ENCODE measurements around the gene DNAH8. TPM values are rescaled to one million over a fixed set of nuclear protein-coding genes. Genes with fewer than 3 reads are reported as not detected.

Gene DNAH8
- total RNA-seq, 2 donors from 2014 or later, result not detected

DNA sequence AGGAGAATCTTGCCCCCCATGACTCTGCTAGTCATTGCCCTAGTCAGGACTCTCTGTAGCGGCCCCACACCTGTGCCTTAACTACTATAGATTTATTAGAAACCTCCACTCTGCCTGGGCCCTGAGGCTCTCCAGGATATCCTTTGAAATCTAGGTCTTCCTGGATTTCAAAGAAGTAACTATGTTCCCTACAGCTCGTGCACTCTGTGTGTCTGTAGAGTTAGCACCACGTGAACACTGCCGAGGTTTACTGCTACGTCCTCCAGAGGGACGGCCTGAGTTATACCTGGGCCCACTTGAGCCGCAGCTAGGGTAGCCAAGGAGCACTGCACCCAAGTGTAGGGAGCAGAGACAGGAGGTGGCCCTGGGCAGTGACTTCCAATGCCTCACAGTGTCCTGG, 353.3 kb downstream of the DNAH8 start:
- ATAC-seq (no peak), DNase-seq (no peak)
- intact Hi-C loops (cut with DNase I, micrococcal nuclease), result no loop called here

DNA sequence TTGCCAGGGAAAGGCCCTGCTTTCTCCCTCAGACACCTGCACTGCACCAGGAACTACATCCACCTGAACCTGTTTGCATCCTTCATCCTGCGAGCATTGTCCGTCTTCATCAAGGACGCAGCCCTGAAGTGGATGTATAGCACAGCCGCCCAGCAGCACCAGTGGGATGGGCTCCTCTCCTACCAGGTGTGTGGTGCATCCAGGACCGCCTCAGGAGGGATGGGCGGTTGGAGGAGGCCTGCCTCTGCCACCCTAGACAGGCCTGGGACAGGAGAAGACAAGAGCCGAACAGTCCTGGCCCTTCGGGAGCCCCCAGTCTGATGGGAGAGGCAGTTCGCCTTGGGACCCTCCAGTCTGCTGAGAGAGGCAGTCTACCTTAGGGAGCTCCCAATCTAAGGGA, 357.7 kb downstream of the DNAH8 start:
- DNase-seq (no peak), ATAC-seq (no peak)
- intact Hi-C loops (cut with DNase I, micrococcal nuclease), result no loop called here

DNA sequence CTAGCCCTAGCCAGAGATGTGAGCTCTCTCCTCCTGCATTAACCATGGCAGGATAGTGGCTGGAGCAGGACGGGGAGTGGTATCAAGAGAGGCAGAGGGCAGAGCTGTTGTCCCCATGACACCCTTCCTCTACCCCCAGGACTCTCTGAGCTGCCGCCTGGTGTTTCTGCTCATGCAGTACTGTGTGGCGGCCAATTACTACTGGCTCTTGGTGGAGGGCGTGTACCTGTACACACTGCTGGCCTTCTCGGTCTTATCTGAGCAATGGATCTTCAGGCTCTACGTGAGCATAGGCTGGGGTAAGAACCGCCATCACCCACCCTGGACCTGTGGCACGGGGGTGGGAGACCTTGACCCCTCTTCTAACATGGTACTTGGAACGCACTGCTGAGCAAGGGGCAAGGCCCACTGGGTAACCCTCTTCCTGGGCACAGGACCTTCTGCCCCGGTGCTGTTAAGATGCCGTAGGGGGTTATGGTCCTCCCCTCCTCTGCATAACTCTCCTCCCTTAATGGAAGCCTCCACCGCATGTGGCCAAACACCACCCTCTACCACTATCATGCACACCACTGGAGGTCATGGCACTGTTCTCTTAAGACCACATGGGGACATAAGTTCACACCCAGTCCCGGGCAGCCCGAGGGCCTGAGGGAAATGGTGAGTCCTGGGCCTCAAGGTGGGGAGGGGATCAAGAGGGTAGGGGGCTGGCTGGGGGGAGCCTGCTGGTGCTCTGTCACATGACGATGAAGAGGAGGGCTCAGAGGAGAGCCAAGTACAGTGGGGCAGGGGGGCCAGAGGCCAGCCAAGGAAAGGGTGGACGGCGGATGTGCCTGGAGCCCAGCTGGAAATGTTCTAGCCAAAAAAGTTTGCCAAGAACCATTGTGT, 358.6 kb downstream of the DNAH8 start:
- ATAC-seq (no peak), DNase-seq (no peak)
- intact Hi-C loops (cut with DNase I, micrococcal nuclease), result no loop called here

DNA sequence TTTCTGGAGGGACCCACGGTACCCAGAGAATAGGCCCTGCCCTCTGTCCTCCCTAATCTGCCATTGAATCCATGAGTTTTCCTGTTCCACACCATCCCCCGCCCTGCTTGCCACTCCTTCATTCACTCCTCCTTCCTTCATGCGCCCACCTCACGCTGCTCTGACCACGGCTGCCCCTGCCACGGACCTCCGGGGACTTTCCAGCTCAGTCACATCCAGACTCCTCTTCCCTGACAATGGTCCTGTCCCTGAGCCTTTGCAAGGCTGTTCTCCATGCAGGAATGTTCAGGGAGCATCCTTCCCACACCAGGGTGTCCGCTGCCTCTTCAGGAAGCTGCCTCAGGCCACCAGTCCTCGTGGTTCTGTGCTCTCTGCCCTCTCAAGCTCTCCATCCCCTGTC, 359.4 kb downstream of the DNAH8 start:
- no peak for DNase-seq
- no peak for ATAC-seq
- intact Hi-C loops (cut with DNase I, micrococcal nuclease), result no loop called here

DNA sequence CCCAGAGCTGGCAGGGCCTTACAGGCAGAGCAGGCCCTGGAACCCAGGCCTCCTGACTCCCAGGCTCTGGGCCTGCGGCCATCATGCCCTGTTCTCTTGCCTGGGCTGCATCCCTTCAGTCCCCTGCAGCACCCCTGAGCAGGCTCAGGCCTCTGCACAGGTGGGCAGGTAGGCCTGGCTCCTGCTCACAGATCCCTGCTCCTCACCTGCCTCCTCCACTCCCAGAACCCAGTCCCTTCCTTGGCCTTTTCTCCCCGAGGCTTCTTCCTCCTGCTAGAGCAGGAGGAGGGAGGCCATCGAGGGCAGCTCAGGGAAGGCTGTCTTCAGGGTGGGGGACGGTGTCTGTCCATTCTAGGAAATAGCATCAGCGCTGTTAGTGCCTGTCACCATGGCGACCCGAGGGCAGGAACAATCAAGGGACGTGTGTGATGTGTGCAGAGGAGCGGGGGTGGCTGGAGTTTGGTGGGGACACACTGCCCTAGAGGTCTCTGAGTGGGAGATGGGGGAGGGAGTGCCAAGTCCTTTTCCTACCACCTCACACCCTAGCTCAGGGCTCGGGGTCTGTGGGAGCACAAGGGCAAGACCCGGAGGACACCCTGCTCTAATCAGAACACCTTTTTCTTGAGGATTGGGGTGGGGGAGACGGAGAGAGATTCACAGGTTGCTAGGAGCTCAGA, 360.0 kb downstream of the DNAH8 start:
- DNase-seq (no peak), ATAC-seq (no peak)
- intact Hi-C loops (cut with DNase I, micrococcal nuclease), result no loop called here

DNA sequence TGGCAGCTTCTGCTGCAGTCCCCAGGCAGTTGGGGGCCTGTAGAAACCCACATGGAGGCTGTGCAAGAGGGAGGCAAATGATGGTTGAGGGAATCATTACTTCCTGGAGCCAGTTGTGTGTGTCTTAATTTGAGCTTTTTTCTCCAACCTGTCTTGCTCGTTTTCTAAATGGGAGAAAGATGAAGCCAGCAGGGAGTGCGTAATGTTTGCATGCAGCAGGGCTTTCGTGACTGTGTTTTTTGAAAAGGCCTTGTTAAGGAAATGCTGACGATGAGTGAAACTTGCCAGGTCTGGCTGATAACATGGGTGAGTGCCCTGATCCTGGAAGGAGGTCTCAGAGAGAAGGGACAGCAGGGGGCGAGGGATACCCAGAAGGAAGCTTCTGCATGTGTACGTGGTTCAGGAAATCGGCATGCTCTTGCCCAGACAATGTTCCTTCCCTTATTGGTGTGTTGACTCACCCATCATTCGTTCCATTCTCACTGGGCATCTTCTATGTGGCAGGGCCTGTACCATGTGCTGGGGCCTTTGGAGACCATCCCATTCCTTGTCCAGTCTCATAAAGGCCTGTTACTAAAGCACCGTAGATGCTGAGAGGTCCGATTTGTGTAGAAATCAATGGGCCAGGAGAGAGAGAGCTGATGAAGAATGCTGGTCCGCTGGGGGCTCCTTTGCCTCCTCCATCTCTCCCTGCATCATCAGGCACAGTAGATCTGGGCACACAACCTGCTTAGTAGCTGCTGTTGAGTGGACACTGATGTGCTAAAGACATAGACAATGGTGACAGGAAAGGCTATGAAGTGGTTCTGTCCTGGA, 360.9 kb downstream of the DNAH8 start:
- intact Hi-C loops (cut with DNase I, micrococcal nuclease), result no loop called here
- DNase-seq (no peak), ATAC-seq (no peak)

DNA sequence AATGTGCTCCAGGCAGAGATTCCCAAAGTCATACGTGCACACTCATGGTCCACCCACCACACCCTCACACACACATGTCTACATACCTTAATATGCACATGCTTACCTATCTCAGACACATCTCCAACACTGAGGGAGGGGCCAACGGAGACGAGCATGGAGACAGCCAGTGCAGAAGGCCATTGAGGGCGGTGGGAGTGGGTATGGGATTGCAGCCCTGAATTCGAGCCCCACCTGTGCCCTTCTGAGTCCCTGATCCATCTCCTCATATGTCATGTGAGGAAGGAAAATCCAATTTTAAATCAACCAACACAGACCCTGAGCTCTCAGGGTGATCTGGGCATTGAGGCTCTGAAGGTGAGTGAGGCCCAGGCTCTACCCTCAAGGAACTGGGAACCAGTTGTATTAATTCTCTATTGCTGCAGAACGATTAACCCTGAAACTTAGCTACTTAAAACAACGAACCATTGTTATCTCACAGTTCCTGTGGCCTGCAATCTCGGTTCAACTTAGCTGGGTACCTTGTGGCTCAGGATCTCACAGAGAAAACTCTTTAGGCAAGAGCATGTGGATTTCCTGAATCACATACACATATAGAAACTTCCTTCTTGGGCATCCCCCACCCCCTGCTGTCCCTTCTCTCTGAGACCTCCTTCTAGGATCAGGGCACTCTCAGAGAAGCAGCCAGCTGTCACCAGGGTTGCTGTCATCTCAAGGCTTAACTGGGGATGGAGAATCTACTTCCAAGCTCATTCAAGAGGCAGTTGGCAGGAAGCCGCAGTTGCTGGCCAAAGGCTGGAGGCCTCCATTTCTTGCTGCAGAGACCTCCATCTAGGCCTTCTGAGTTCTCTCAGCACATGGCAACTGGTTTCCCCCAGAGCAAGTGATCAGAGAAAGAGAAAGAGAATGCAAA, 361.8 kb downstream of the DNAH8 start:
- intact Hi-C loops (cut with DNase I, micrococcal nuclease), result no loop called here
- no peak for ATAC-seq
- no peak for DNase-seq

DNA sequence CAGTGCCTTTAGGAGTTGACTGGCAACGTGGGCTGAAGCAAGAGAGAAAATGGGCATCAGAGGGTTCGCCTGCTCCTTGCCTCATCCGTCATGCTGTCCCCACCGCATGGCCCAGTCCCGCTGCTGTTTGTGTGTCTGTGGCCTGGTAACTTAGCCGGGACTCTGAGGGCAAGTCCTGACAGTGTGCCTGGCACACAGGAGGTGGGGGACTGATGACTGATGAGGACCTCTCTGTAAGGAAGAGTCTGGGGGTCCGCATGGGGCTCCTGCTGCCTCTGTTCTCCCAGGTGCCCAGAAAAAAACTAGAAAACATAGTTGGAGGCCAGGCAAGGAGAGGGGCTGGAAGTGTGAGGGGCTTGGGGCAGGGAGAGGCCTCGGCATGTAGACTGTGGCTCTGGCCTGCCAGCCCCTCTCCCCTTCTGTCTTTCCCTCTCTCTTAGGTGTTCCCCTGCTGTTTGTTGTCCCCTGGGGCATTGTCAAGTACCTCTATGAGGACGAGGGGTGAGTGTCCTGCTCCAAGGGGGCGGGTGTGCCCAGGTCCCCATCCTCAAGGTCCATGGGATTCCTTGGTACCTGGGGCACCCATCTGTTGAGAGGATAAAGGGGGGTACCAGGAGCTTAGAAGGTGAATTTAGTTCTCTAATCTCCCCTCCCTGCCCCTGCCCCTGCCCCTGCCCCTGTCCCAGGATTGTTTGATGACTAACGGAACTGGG, 362.9 kb downstream of the DNAH8 start:
- intact Hi-C loops (cut with DNase I, micrococcal nuclease), result no loop called here
- ATAC-seq, result no peak
- no peak for DNase-seq

DNA sequence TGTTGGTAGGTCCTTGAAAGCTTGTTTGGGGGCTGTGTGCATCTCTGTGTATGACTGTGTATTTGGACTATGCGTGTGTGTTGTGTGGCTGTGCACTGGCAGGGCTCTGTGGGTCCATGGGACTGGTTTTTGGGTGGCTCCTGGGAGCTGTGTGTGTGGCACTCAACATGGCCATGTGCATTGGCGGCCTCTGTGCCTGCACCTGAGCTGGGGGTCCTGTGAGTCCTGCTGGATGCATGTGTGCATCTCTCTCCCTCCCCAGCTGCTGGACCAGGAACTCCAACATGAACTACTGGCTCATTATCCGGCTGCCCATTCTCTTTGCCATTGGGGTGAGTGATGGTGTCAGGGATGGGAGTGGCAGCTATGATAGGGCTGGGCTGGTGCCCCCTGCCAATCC, 363.6 kb downstream of the DNAH8 start:
- ATAC-seq (no peak), DNase-seq (no peak)
- intact Hi-C loops (cut with DNase I, micrococcal nuclease), result no loop called here

DNA sequence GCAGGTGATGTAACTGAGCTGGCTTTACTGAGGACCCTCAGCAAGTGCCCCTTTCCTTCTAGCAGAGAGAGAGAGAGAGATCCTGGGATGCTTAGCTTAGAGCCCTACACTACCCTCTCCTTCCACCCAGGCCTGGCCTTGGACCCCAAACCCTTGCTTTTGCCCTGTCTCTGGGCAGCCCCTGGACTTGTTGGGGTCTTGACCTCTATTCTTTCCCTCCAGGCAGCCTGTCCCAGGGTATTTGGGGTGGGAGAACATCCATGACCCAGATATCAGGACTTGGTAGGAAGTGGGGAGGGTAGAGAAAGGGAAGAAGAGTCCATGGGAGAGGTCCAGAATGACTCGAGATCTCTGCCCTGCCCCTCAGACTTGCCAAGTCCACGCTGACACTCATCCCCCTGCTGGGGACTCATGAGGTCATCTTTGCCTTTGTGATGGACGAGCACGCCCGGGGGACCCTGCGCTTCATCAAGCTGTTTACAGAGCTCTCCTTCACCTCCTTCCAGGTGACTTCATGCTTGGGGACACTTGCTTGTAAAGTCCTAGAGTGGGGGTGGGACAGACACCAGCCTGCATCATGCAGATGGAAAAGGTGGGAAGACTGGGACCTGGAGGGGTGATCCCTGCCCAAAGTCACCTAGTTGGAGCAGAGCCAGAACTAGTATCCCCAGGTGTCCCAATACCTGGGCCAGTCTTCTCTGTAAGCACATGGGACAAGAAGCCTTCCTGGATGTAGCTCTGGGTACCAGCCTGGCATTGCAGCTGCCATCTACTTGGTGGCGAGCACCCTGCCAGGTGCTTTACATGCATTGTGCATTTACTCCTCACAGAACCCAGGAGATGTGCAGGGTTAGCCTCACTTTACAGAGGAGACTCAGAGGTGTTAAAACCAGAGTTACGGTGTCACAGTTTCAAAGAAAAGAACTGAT, 364.4 kb downstream of the DNAH8 start:
- intact Hi-C loops (cut with DNase I, micrococcal nuclease), result no loop called here
- no peak for DNase-seq
- no peak for ATAC-seq

Other genes with a start within 250 kb of the DNAH8 start
- 10 to 100 TPM; 26.1 to 31.3 TPM for gene BTBD9, start 75.4 kb upstream of the DNAH8 start, total RNA-seq
- gene GLO1, start 12.2 kb upstream of the DNAH8 start, total RNA-seq, result 10 to 100 TPM; 49.4 to 58.4 TPM